ENCODE results near the gene BAHCC1.
A peak's percentile ranks its signal among the peaks of the same experiment; 100 is the strongest.

BAHCC1 gene

DNA sequence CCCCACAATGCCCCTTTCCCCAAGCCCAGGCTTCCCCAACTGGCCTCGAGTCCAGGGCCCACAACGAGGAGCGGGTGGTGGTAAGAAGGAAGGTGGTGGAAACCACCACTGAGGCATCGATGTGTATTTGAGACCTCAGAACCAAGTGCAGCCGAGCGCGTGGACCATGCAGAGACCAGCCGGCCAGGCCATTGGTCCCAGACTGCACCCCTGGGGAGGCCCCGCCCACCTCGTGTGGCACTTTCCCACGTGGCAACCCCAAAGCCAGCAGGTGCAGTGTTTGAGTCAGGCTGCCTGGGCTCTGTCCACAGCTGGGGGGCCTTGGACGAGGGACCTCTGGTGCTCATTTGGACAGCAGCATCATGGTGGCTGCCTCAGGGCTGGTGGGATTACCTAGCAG is 28.1 kb upstream of the BAHCC1 start:
- no peak for DNase-seq (ENCODE audit: low spot score)

DNA sequence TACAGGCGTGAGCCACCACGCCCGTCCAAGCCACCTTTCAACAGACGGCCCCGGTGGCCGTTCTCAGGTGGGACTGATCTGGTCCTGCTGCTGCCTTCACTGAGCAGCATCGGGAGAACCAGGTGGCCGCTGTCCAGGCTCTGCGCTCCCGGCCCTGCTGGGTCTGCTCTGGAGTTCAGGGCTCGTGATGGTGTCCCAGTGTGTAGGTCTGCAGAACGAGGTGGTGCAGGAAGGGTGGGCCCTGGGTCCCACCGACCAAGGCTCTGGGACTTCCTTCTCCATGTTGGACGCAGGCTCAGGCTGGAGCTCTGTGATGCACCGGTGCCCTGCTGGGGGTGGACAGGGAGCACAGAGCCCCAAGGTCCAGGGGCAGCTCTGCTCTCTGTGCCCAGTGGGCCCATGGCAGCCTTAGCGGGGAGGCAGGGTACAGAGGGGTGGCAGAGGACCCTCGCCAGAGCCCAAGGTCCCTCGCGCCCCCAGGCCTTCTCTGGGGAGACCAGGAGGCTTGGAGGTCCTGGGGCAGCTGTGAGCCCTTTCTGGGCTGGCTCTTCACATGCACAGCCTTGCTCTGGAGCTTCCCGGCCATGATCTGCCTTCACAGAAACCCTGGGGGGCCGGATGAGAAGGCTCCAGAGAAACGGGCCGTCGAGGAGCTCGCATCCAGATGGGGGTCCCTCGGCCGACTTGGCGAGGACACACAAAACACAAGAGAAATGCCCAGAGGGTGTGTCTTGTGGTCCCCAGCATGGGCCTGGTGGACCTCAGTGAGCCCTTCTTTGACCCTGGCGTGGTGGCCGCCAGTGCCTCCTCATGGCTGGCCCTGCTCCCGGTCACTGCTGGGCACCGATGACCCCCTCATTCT is 26.9 kb upstream of the BAHCC1 start:
- no peak for DNase-seq (ENCODE audit: low spot score)

GRCh38 chr17:81370294-81370693 is 25.0 kb upstream of the BAHCC1 start:
- no peak for DNase-seq (ENCODE audit: low spot score)

DNA sequence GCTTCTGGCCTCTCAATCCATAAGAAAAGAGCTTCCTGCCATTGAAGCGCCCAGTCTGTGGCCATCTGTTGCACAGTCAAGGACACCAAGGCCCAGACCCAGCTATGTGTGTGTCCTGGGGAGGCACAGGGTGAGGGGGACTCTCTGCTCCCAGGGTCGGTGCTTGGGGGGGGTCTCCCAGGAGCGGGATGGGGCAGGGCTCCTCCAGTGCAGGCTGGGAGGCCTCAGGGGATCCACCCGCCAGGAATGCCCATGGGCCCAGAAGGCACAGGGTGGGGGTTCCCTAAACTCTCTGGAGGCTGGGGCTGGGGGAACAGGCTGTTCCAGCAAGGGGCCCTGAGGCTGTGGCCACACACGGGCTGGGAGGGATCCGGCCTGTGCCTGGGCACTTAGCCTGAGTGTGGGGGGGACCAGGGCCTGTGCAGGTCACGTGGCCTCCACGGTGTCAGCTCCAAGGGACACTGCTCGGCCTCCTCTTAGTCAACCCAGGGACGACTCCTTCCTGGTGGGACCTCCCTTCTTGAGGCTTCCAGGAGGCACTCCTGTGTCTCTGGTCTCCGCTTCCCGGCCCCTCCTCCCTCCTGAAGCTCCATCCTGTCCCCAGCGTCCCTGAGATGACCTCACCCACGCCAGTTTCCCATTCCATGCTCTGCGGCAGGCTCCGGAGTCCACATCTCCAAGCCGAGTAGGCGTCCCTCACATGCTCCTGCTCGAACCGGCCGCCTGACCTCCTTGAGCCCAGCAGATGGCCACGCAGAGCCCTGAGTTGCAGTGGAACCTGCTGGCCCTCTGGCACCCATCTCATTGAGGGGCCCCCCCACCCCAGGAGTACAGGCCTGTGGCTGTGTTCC is 23.1 kb upstream of the BAHCC1 start:
- peak; percentile 82 for DNase-seq (ENCODE audit: low spot score)

DNA sequence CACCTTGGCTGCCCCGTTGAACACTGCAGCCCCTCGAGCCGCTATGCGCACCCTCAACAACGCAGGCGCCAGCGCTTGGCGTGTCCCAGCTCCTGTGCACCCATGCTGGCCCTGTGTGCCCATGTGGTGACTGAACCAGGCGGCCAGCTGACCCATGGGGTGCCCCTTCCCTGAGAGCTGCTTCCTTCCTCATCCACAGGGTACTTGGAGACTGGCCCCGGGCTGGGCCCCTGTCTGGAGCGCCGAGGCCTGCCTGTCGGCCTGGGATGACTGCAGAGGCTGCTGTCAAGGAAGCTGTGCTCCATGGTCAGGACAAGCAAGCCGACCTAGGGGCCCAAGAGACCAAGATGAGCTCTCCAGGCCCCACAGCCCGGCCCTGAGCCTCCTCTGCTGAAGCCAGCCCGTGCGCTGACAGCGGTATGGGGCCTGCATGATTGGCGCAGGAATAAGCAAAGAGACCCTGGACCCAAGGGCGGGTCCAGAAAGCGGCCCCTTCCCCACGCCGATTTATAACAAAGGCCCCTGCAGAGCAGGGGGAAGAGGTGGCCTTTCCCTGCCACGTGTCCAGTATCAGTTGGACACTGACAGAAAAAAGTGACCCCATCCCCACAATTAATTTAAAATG is 21.6 kb upstream of the BAHCC1 start:
- peak; percentile 40 for DNase-seq (ENCODE audit: low spot score)

GRCh38 chr17:81374890-81375289 is 20.4 kb upstream of the BAHCC1 start:
- no peak for DNase-seq (ENCODE audit: low spot score)

- no peak for DNase-seq (ENCODE audit: low spot score)
Measured at GRCh38 chr17:81376946-81377714, 18.1 kb upstream of the BAHCC1 start.

DNA sequence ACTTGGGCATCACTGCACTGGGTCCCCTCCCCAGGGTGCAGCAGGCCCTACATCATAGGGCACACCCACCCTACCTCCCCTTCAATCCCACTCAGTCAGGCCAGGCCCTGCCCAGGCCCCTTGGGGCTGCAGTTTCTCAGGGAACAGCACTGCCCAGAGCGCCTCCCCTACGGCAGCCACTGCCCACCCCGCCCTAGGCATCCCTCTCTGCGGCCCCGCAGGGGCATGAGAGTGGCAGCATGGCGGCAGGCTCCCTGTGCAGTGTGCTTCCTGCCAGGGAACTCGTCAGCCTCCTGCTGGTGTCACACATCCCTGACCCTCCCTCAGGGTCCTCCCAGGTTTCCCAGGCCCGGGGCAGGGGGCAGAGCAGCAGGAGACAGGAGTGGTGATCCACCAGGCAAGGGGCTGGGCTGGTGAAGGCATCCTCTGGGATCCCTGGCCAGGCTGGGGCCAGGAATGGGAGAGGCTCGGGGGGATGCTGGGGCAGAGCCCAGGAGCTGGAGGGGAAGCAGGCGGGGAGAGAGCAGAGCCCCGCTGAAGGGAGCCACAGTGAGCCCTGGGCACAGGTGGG is 16.2 kb upstream of the BAHCC1 start:
- no peak for DNase-seq (ENCODE audit: low spot score)

DNA sequence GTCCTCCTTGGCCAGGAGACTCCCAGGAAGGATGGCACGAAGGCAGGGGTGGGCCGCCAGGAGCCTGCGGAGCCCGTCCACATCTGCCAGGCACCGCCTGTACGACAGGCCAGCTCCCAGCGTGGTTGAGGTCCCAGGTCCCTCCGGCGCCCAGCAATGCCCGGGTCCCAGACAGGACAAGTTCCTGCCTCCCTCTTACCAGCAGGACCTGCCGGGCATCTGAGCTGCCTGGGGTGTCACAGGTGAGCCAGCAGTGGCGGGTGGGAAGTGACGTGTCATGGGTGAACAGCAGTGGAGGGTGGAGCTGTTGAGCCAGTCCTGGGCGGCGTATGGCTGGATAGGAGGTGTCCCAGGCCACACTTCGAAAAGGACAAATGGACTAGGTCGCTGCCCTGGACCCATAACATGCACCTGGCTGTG is 15.7 kb upstream of the BAHCC1 start:
- DNase-seq (ENCODE audit: low spot score) = no peak

- DNase-seq (ENCODE audit: low spot score) = no peak
Measured at GRCh38 chr17:81380131-81380530, 15.1 kb upstream of the BAHCC1 start.

DNA sequence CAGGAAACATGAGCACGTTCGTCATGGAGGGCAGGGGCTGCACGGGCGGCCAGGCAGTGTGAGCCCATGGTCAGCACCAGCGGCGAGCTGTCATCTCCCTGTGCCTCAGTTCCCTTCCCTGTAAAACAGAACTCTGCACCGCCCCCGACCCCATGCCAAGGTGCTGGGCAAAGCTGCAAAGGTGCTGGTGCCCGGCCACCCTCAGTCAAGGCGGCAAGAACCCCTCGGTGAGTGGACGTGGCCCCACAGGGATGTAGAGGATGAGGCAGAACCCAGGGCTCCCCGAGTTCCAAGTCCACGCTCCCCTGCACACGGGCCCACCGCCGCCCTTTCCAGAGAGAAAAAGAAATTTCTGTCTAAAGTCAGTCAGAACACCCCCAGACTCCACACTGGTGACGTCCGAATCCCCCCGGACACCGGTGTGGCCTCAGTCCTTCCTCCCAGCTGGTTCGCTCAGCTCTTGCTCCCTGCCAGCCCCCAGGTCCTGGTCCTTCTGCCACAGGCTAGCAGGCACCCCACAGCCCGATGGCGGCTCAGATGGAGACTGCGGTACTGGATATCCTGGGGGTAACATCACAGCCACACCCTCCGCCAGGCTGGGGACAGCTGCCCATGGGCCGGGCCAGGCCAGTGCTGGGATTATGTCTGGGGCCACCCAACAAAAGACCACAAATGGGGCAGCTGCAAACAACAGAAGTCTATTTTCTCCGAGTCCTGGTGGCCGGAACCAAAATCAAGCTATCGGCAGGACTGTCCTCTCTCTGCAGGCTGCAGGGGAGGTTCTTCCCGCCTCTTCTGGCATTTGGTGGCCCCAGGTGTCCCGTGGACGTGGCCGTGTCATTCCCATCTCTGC is 14.4 kb upstream of the BAHCC1 start:
- DNase-seq (ENCODE audit: low spot score) = no peak

DNA sequence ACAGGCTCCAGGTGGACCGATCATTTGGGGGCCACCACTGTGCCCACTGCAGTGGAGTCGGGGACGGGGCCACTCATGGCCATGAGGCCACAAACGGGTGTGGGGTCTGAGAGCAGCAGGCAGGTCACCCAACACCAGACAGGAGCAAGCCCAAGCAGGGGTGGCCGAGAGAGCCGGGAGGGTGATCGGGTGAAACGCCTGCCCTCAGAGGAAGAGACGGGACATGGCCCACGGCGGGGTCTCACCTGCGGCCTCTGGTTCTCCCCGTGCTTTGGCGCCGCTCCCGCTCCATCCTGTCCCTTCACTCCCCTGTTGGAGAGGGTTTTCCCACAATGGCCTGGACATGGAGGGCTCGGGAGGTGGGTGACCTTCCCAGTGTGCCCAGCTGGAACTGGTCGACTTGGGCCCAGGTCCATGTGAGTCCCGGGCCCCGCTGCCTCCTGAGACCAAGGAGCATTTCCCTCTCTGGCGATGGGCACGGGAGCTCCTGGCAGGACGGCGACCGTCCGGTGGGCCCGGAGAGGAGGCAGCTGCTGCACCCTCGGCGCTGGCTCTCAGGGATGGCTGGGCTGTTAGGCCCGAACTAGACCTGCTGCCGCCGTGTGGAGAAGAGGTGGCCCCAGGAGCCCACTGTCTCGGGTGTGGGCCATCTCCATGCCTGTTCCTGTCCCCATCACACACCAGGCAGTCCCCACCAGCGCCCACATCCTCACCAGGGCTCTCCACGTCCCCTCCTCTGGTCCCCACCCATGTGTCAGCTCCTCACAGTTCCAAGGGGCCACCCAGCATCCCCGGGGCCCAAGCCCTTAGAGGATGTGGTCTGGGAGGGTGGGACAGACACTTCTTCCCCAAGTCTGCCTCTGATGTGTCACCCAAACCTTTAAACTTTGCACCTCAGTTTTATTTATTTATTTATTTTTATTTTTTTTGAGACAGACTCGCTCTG is 13.4 kb upstream of the BAHCC1 start:
- DNase-seq (ENCODE audit: low spot score) = no peak

DNA sequence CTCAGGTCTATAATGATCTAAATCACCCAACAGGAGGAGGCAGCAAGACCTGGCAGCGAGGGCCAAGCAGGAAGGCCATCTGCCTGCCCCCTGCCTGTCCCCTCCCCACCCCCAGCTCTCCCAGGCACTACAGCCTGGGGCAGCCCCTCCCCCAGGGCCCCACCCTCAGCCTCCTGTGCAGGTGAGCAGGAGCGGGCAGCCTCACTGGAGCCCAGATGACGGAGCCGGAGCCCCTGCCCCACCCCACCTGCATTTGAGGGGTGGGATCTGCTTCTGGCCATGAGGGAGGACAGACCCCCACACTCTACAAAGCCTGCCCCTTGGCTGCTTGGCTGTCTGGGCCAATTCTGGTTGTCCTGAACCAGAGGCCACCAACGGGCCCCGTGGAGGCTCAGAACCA is 12.4 kb upstream of the BAHCC1 start:
- DNase-seq (ENCODE audit: low spot score) = no peak

GRCh38 chr17:81383504-81384421 is 11.5 kb upstream of the BAHCC1 start:
- DNase-seq (ENCODE audit: low spot score) = no peak

DNA sequence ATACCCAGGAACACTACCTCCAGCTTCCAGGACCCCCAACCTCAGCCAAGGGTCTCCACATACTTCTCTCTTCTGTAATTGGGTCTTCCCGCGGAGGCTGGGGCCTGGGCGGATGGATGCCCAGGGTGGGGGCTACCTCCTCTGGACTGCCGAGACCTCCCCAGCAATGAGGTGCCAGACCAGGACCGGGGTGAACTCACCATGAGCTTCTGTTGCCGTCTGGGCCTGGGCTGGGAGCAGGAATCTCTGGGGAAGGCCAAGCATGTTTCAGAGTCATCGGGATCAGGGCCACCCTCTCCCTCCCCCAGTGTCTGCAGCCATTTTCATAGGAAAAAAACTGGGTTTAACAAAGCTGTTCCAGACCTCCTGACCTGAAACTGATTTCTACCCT is 10.3 kb upstream of the BAHCC1 start:
- no peak for DNase-seq (ENCODE audit: low spot score)

DNA sequence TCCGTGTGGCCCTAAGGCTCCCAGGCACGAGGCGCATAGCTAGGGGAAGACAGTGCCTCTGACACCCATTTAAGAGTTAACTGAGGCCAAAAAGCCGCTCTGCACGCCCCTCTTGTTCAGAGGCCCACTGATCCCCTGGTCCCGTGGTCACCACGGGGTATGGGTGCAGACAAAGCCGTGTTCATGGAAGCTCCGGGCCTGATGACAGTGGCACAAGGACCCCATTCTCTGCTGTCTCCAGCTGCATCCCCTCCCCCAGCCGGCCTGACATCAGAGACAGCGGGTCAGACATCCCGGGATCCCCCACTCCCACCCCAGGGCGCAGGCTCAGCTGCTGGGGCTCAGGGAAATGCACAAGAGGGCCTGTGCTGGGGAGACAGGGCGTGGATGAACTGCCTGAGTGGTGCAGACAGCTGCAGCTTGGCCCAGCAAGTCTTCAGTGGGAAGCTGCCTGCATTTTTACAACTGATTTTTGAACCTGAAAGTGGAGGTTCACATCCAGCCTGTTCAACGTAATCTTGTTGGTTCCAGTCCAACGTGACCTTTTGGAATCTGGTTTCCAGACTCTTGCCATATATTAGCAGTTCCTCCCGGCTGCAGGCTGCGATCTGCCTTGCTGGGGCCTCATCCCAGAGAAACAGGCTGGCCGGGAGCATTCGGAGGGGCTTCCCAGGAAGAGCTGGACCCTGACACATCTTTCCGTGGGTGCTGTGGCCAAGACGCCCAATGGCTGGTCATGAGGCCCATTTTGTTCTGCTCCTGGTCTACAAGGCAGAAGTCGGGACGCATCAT is 9.7 kb upstream of the BAHCC1 start:
- peak; percentile 98 for DNase-seq (ENCODE audit: low spot score)

- no peak for DNase-seq (ENCODE audit: low spot score)
Measured at GRCh38 chr17:81386141-81386645, 9.1 kb upstream of the BAHCC1 start.
